ENCODE measurements around the gene AGFG1. TPM values are rescaled to one million over a fixed set of nuclear protein-coding genes. Genes with fewer than 3 reads are reported as not detected.

Gene AGFG1, protein sequence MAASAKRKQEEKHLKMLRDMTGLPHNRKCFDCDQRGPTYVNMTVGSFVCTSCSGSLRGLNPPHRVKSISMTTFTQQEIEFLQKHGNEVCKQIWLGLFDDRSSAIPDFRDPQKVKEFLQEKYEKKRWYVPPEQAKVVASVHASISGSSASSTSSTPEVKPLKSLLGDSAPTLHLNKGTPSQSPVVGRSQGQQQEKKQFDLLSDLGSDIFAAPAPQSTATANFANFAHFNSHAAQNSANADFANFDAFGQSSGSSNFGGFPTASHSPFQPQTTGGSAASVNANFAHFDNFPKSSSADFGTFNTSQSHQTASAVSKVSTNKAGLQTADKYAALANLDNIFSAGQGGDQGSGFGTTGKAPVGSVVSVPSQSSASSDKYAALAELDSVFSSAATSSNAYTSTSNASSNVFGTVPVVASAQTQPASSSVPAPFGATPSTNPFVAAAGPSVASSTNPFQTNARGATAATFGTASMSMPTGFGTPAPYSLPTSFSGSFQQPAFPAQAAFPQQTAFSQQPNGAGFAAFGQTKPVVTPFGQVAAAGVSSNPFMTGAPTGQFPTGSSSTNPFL
- 44.9 and 91.7 TPM in 2 replicates for total RNA-seq

GRCh38 chr2:227471924-227472264 is at the start of gene AGFG1:
Gene AGFG1, plus strand, starts transcription at chr2:227472156. Its CDS starts 266 bp downstream, at chr2:227472422.

DNA sequence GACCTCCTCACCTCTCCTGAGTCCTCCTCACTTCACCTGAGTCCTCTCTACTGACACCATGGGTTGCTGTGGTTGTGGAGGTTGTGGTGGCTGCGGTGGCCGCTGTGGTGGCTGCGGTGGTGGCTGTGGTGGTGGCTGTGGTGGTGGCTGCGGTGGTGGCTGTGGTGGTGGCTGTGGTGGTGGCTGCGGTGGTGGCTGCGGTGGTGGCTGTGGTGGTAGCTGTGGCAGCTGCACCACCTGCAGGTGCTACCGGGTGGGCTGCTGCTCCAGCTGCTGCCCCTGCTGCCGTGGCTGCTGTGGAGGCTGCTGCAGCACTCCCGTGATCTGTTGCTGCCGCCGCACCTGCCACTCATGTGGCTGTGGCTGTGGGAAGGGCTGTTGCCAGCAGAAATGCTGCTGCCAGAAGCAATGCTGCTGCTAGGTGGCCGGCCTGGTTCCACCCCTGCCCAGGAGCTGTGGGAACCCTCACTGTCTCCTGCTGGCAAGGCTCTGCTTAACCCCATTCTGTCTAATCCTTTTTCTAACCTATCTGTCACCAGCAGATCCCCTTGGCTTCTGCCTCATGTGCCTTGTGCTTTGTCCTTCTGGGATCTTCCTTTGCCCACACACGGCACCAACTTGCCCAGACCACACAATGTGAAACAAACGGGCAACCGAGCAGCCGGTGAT is 127.0 kb downstream of the AGFG1 start, which contains the start of gene SCYGR2:
TSS of gene SCYGR2 (plus strand) at position 59 of the 669 bp plus-strand sequence. CDS start at position 59, 0 bp downstream.

Other genes starting within 250 kb of the AGFG1 start
- gene MFF, start 146.9 kb upstream of the AGFG1 start, total RNA-seq = 130 and 177 TPM in 2 replicates
- not detected in 2 replicates for gene TM4SF20, start 92.8 kb upstream of the AGFG1 start, total RNA-seq
- not detected in 2 replicates for gene SCYGR1, start 84.2 kb upstream of the AGFG1 start, total RNA-seq
- not detected in 2 replicates for gene SCYGR2, start 126.7 kb downstream of the AGFG1 start, total RNA-seq
- gene SCYGR3, start 142.7 kb downstream of the AGFG1 start, total RNA-seq = not detected in 2 replicates
- gene SCYGR4, start 145.3 kb downstream of the AGFG1 start, total RNA-seq = not detected in 2 replicates
- not detected in 2 replicates for gene SCYGR5, start 194.6 kb downstream of the AGFG1 start, total RNA-seq
- gene SLC19A3, start 245.9 kb downstream of the AGFG1 start, total RNA-seq = 1.0 and 1.9 TPM in 2 replicates

Measured in epithelial cell of alveolus of lung (primary cell).